GM12878 (cell line): ENCODE data around the gene ACSL3. TPM values are rescaled to one million over a fixed set of nuclear protein-coding genes. Genes with fewer than 3 reads are reported as not detected.

ENCODE experiments used
- ATAC-seq: fragments of 200-7000 bp; cut with Tn5 transposase; 3 replicates; pipeline ENCODE4 v1.9.1; 2020; ENCODE audit warnings: mild to moderate bottlenecking, moderate library complexity
- BruUV-seq: library from RNA; stranded (reverse); fragments of 400-500 nt; replicated peaks from 2 replicates; lab custom pipeline; 2021; lab: Mats Ljungman, UMichigan
- CTCF ChIA-PET: fragments of 300-600 bp; sonication (Branson Sonifier 250); formaldehyde crosslinking; extraction: SDS; loops from one replicate; lab custom pipeline; 2021; ENCODE audit warnings: inconsistent platforms; lab: Yijun Ruan, JAX
- POLR2A ChIA-PET: fragments of 350-600 bp; formaldehyde crosslinking; extraction: SDS; loops from one replicate; lab custom pipeline; 2021; ENCODE audit warnings: inconsistent platforms; lab: Charles Lee
- RAD21 ChIA-PET: fragments of 300-600 bp; sonication (Branson Sonifier 250); formaldehyde crosslinking; loops from one replicate; lab custom pipeline; 2023; ENCODE audit warnings: antibody characterized with exemption; ENCODE audit not compliant: unreplicated experiment; lab: Charles Lee
- SMC1A ChIA-PET: fragments of 300-600 bp; sonication (Branson Sonifier 250); formaldehyde crosslinking; loops from one replicate; lab custom pipeline; 2023; ENCODE audit not compliant: unreplicated experiment, uncharacterized antibody; lab: Charles Lee
- DNase-seq: peaks from one replicate; pipeline ENCODE4 v3.0.0-alpha.2; 2011; ENCODE audit warnings: low read depth, low spot score
- FAIRE-seq: peaks from 3 replicates; lab custom pipeline; 2011; peaks lifted over from hg19 to GRCh38; lab: Jason Lieb, UNC
- H2AFZ ChIP-seq: 2 replicates; pipeline ENCODE4 v1.6.0; 2011; ENCODE audit warnings: low read depth, low read length, control low read depth; ENCODE audit not compliant: control insufficient read depth
- H3K27ac ChIP-seq: 2 replicates; pipeline ENCODE4 v1.5.1; 2011; ENCODE audit warnings: control low read depth; ENCODE audit not compliant: control insufficient read depth, insufficient read depth
- H3K27me3 ChIP-seq, 2 experiments: replicated peaks in 1 of 2; 2 replicates each; pipeline versions ENCODE4 v1.6.0 to v1.6.1; 2011; ENCODE audit warnings: low read length in 1 of 2; ENCODE audit not compliant: control insufficient read depth in 2 of 2, insufficient read depth in 2 of 2
- H3K36me3 ChIP-seq, 2 experiments: 2 replicates each; pipeline ENCODE4 v1.5.1; 2011; ENCODE audit warnings: low read length in 1 of 2; ENCODE audit not compliant: control insufficient read depth in 2 of 2, insufficient read depth in 2 of 2
- H3K4me1 ChIP-seq: 2 replicates; pipeline ENCODE4 v1.6.1; 2011; ENCODE audit warnings: mild to moderate bottlenecking, low read length, moderate library complexity, mixed read lengths; ENCODE audit not compliant: control insufficient read depth, insufficient read depth
- H3K4me2 ChIP-seq: 2 replicates; pipeline ENCODE4 v1.6.0; 2011; ENCODE audit warnings: control low read depth; ENCODE audit not compliant: control insufficient read depth, insufficient read depth
- H3K4me3 ChIP-seq: fragments of 200-600 bp; sonication (generic); 2 replicates; pipeline ENCODE4 v1.5.1; 2016
- H3K79me2 ChIP-seq: 2 replicates; pipeline ENCODE4 v1.6.0; 2011; ENCODE audit warnings: low read length; ENCODE audit not compliant: control insufficient read depth, insufficient read depth
- H3K9ac ChIP-seq: 2 replicates; pipeline ENCODE4 v1.8.0; 2011; ENCODE audit warnings: low read length, control low read depth, mixed read lengths; ENCODE audit not compliant: control insufficient read depth, insufficient read depth
- H3K9me3 ChIP-seq: replicated peaks from 3 replicates; pipeline ENCODE4 v1.5.1; 2011; ENCODE audit warnings: mild to moderate bottlenecking, low read length; ENCODE audit not compliant: control insufficient read depth, insufficient read depth
- H4K20me1 ChIP-seq: 2 replicates; pipeline ENCODE4 v1.6.0; 2011; ENCODE audit not compliant: control insufficient read depth, insufficient read depth
- ATF2 ChIP-seq: IDR thresholded peaks from 2 replicates; pipeline ENCODE4 v1.6.1; 2012; ENCODE audit warnings: low read length, inconsistent platforms
- IKZF1 ChIP-seq: fragments of 450-650 bp; conservative IDR thresholded peaks from 2 replicates; pipeline ENCODE4 v1.6.1; 2017; ENCODE audit warnings: antibody characterized with exemption, mild to moderate bottlenecking
- MXI1 ChIP-seq: fragments of 150-350 bp; IDR thresholded peaks from 2 replicates; pipeline ENCODE4 v1.6.1; 2011; ENCODE audit warnings: low read depth, mild to moderate bottlenecking, inconsistent platforms, low read length, improper control_type of control experiment
- RAD21 ChIP-seq: IDR thresholded peaks from 2 replicates; pipeline ENCODE4 v1.6.1; 2011; ENCODE audit warnings: mild to moderate bottlenecking, low read depth, low read length, moderate library complexity; ENCODE audit not compliant: insufficient read depth
- RB1 ChIP-seq: fragments of 450-650 bp; formaldehyde crosslinking; IDR thresholded peaks from 2 replicates; pipeline ENCODE4 v1.6.1; 2017; ENCODE audit warnings: mild to moderate bottlenecking, borderline replicate concordance
- SUZ12 ChIP-seq: fragments of 200-600 bp; sonication (generic); IDR thresholded peaks from one replicate; pipeline ENCODE4 v1.6.1; 2018; ENCODE audit warnings: antibody characterized with exemption, mild to moderate bottlenecking; ENCODE audit not compliant: unreplicated experiment
- in situ Hi-C: fragments of 300-500 bp; cut with MboI; formaldehyde crosslinking; loops from 9 replicates; pipeline ENCODE4 v1.14.3; 2018; ENCODE audit warnings: mixed read lengths
- intact Hi-C: fragments of 100-400 bp; cut with micrococcal nuclease; formaldehyde crosslinking; loops from one replicate; pipeline ENCODE4 v1.14.2; 2022; ENCODE audit not compliant: unreplicated experiment
- polyA plus RNA-seq, 11 experiments: library from polyadenylated mRNA; depleted of rRNA in 4 of 11; unstranded in 6 of 11; stranded (reverse) in 5 of 11; fragments of >200 nt; fragmentation: Nextera tagmentation in 4 of 11; fragmentation: Illumina TruSeq in 1 of 11; extraction: Ambion mirVana in 4 of 11; extraction: Trizol in 1 of 11; gene quantifications; 1 replicate in 1 of 11; 2 replicates in 10 of 11; pipeline versions ENCODE4 v1.2.1 to v1.2.3, GENCODE V29; 2011 to 2016; ENCODE audit warnings: inconsistent platforms in 2 of 11, missing spikeins in 2 of 11, low read depth in 1 of 11
- total RNA-seq, 4 experiments: library from RNA; depleted of rRNA in 3 of 4; stranded (reverse); fragments of >200 nt in 3 of 4; fragmentation: Illumina TruSeq in 1 of 4; extraction: Trizol in 1 of 4; gene quantifications; 2 replicates each; pipeline versions ENCODE4 v1.2.1 to v1.2.3, GENCODE V29; 2013 to 2021

The ACSL3 gene
- total and polyA plus RNA-seq, 10 of the 15 experiments (the other 5 are each of a cell fraction or from before 2014, with no cell fraction given) = 15.6 to 83.9 (median 56.7) TPM

GRCh38 chr2:222950638-222951285, 89.9 kb downstream of the ACSL3 start (continued):
- TF ChIP-seq ATF2 = no peak

DNA sequence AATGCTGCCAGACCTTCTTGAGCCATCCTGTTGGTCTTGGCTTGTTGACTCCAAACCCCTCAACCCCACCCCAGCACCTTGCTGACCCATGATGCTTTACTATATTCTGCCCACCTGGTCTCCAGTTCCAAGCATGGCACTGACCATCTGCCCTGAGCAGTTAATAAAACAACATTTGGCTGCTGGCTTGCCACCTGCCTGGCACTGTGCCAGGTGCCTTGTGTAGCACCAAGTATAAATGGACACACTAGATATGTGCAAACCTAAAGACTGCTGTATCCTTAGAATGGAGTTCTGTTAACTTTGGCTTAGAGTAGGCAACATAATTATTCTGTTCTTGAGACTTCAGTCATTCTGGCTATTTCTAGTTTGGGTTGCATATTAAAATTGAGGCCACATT, 91.4 kb downstream of the ACSL3 start:
- no peaks in the 10 kb centered on the region for H3K79me2 ChIP-seq
- H3K4me2 ChIP-seq = no peak overlapping the region
- ChIA-PET SMC1A (no interaction called here), CTCF (interaction anchor here (7.4 kb wide), 1 partner anchor 13 kb away, joined by 47 read pairs; no protein-coding TSS in a partner anchor), RAD21 (no interaction called here), POLR2A (interaction anchor here (0.6 kb wide), 1 partner anchor 40 kb away, joined by 3 read pairs; no protein-coding TSS in a partner anchor)
- no peak overlapping the region for H3K9ac ChIP-seq
- no peak overlapping the region for H3K4me3 ChIP-seq
- H3K36me3 ChIP-seq = no peaks in the 10 kb centered on the region
- no peaks in the 10 kb centered on the region for H4K20me1 ChIP-seq
- intact Hi-C loops (no loop called here), in situ Hi-C loops (no loop called here)
- H3K9me3 ChIP-seq = no peaks in the 10 kb centered on the region
- H3K4me1 ChIP-seq = no peaks in the 10 kb centered on the region
- no TSS peak for BruUV-seq
- H2AFZ ChIP-seq = no peak overlapping the region
- DNase-seq (no peak), ATAC-seq (no peak), FAIRE-seq (no peak)
- no peaks in the 10 kb centered on the region for H3K27me3 ChIP-seq
- H3K27ac ChIP-seq = no peak overlapping the region
- TF ChIP-seq SUZ12 (no peak), RB1 (no peak), IKZF1 (no peak), RAD21 (no peak), MXI1 (no peak)
